OCI-LY3 (cell line): ENCODE results near the gene SLC66A2.

Experiments
- H2AFZ ChIP-seq: fragments of 200-600, 300-600 bp; shearing (Covaris generic); 2 replicates; pipeline ENCODE4 v1.6.0; 2014; ENCODE audit warnings: antibody characterized with exemption, low read depth, low read length
- H3K27ac ChIP-seq: fragments of 200-600, 300-600 bp; sonication (generic); 2 replicates; pipeline ENCODE4 v1.5.1; 2014; ENCODE audit warnings: mild to moderate bottlenecking, low read length, moderate library complexity, mixed read lengths
- H3K27me3 ChIP-seq: fragments of 200-600, 300-600 bp; sonication (generic); 2 replicates; pipeline ENCODE4 v1.6.1; 2014; ENCODE audit warnings: low read depth, low read length, mixed read lengths
- H3K36me3 ChIP-seq: fragments of 200-600, 300-600 bp; sonication (generic); replicated peaks from 2 replicates; pipeline ENCODE3; 2014; ENCODE audit warnings: low read depth, low read length, mixed read lengths
- H3K4me1 ChIP-seq: fragments of 300-600, 200-600 bp; sonication (generic); 2 replicates; pipeline ENCODE4 v1.6.1; 2014; ENCODE audit warnings: low read length, mixed read lengths
- H3K4me2 ChIP-seq: fragments of 200-600, 300-600 bp; sonication (generic); 2 replicates; pipeline ENCODE4 v1.6.1; 2014; ENCODE audit warnings: low read length, mixed read lengths
- H3K4me3 ChIP-seq: fragments of 300-600, 200-600 bp; sonication (generic); 2 replicates; pipeline ENCODE4 v1.5.1; 2014; ENCODE audit warnings: antibody characterized with exemption, mild to moderate bottlenecking, low read length, moderate library complexity
- H3K79me2 ChIP-seq: fragments of 300-600, 200-600 bp; shearing (Covaris generic); 2 replicates; pipeline ENCODE4 v1.6.1; 2014; ENCODE audit warnings: mild to moderate bottlenecking, low read length, mixed read lengths
- H3K9ac ChIP-seq: fragments of 300-600, 200-600 bp; shearing (Covaris generic); 2 replicates; pipeline ENCODE4 v1.6.0; 2014; ENCODE audit warnings: mild to moderate bottlenecking, low read length, moderate library complexity
- H3K9me3 ChIP-seq: fragments of 200-600, 300-600 bp; shearing (Covaris generic); 2 replicates; pipeline ENCODE4 v1.6.1; 2014; ENCODE audit warnings: low read length, mixed read lengths; ENCODE audit not compliant: insufficient read depth
- H4K20me1 ChIP-seq: fragments of 200-600, 300-600 bp; sonication (generic); 2 replicates; pipeline ENCODE4 v1.6.1; 2016; ENCODE audit warnings: low read length, mixed read lengths; ENCODE audit not compliant: insufficient read depth
- EZH2phosphoT487 ChIP-seq: fragments of 200-600 bp; shearing (Covaris generic); IDR thresholded peaks from 2 replicates; pipeline ENCODE4 v1.6.1; 2018; ENCODE audit warnings: antibody characterized with exemption, mixed run types, low read depth
- TF ChIP-seq, protein P1 (sequence below): fragments of 200-600, 300-600 bp; sonication (generic); IDR thresholded peaks from 2 replicates; pipeline ENCODE4 v1.5.1; 2014; ENCODE audit warnings: antibody characterized with exemption, low read length, low read depth

Gene SLC66A2

DNA sequence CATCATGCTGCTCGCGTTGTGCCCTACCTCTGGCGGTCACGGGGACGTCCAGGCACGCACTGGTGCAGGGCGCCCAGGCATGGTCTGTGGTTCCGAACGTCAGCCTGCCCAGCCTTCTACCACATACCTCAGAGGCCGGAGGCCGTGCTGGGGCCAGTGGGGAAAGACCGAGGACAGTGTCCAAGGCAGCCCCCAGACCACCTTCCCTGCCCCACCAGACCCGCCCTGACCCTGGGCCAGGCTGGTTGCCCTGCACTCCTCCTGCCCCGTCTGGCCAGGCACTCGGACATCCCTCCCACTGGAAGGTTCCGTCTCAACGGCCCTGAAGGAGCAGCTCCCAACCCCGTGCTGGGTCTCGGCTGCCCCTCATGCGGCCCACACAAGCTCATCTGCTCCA is 32.8 kb downstream of the SLC66A2 start:
- H3K4me2 ChIP-seq = no peak overlapping the region
- no peak overlapping the region for H3K27ac ChIP-seq
- peaks cover 54% of the 10 kb centered on the region for H3K36me3 ChIP-seq
- H3K4me1 ChIP-seq = no peaks in the 10 kb centered on the region
- H3K79me2 ChIP-seq = peaks cover 19% of the 10 kb centered on the region
- no peaks in the 10 kb centered on the region for H3K27me3 ChIP-seq
- no peak overlapping the region for H3K9ac ChIP-seq
- no peaks in the 10 kb centered on the region for H3K9me3 ChIP-seq
- H3K4me3 ChIP-seq = no peak overlapping the region
- TF ChIP-seq, protein P1, sequence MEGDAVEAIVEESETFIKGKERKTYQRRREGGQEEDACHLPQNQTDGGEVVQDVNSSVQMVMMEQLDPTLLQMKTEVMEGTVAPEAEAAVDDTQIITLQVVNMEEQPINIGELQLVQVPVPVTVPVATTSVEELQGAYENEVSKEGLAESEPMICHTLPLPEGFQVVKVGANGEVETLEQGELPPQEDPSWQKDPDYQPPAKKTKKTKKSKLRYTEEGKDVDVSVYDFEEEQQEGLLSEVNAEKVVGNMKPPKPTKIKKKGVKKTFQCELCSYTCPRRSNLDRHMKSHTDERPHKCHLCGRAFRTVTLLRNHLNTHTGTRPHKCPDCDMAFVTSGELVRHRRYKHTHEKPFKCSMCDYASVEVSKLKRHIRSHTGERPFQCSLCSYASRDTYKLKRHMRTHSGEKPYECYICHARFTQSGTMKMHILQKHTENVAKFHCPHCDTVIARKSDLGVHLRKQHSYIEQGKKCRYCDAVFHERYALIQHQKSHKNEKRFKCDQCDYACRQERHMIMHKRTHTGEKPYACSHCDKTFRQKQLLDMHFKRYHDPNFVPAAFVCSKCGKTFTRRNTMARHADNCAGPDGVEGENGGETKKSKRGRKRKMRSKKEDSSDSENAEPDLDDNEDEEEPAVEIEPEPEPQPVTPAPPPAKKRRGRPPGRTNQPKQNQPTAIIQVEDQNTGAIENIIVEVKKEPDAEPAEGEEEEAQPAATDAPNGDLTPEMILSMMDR = no peak
- TF ChIP-seq EZH2phosphoT487 = no peak
- no peak overlapping the region for H2AFZ ChIP-seq
- peaks cover 10% of the 10 kb centered on the region; the same call in 1 of the 2 replicates for H4K20me1 ChIP-seq

DNA sequence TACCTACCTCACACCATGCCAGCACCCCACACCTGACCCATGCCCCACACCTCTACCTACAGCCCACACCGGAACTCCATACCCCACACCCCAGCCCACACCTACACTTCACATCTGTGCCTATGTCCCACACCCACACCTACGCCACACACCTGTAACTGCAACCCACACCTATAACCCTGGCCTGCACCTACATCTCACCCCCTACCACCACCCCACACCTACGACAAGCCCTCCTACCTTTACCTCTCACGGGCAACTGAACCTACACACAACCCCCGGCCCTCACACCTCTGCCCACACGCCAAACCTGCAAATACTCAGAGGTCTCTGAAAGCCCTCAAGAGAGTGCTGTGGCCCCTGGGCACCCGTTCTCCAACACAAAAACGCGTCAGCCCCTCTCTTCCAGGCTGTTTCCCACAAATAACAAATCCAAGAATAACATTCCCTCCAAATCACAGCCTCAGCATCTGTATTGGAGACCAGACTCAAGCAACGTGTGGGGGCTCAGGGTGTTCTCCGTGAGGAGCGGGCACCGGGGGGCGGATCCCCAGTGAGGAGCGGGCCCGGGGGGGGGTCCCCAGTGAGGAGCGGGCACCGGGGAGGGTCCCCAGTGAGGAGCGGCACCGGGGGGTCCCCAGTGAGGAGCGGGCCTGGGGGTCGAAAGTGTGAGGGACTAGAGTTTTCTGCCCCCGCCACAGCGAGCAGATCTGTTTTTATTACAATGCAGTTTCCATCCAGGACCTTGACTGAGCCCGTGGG is 33.4 kb downstream of the SLC66A2 start:
- Histone ChIP-seq H3K9me3 (no peaks in the 10 kb centered on the region), H4K20me1 (peaks cover 15% of the 10 kb centered on the region; the same call in 1 of the 2 replicates)

DNA sequence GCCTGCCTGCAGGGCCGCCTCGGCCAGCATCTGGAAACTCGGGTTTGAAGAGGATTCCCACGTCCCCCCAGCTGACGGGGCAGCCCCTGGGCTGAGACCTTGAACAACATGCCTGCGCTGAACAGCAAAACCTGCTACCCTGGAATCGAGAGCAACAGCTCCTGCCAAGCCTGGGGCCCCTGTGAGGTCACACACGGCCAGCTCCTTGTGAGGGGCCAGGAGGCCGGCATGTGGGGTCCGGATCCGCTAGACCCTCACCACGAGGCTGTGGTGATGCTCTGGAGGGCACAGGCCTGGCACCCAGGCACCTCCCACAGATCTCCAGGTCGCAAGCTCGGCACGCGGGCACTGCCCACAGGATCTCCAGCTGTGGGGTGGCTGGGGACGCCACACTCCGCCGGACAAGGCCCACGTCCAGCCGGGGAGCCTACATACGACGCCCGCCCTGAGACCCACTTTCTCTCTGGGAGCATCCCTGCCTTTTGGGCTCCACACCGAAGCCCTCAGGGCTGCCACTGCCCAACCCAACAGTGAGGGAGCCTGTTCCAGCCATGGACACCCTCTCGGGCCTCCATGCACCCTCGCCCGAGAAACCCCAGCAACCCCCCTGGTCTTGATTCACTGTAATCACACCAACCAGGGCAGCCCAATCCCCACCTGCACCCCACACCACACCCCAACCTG is 34.1 kb downstream of the SLC66A2 start:
- no peak overlapping the region for H3K4me3 ChIP-seq
- no peak overlapping the region for H3K27ac ChIP-seq
- H3K4me1 ChIP-seq = no peaks in the 10 kb centered on the region
- H3K36me3 ChIP-seq = peaks cover 62% of the 10 kb centered on the region
- no peak overlapping the region for H2AFZ ChIP-seq
- TF ChIP-seq, protein P1 = no peak
- no peak for TF ChIP-seq EZH2phosphoT487
- no peaks in the 10 kb centered on the region for H3K9me3 ChIP-seq
- H3K79me2 ChIP-seq = peaks cover 19% of the 10 kb centered on the region
- H3K27me3 ChIP-seq = no peaks in the 10 kb centered on the region
- no peak overlapping the region for H3K9ac ChIP-seq
- peaks cover 18% of the 10 kb centered on the region; the same call in 1 of the 2 replicates for H4K20me1 ChIP-seq
- H3K4me2 ChIP-seq = no peak overlapping the region

More for the DNA sequence above, 33.4 kb downstream of the SLC66A2 start:
- Histone ChIP-seq H3K36me3 (peaks cover 56% of the 10 kb centered on the region), H3K9ac (no peak overlapping the region), H2AFZ (no peak overlapping the region), H3K27me3 (no peaks in the 10 kb centered on the region), H3K79me2 (peaks cover 19% of the 10 kb centered on the region), H3K4me3 (no peak overlapping the region), H3K4me2 (no peak overlapping the region), H3K27ac (no peak overlapping the region), H3K4me1 (no peaks in the 10 kb centered on the region)
- TF ChIP-seq, protein P1 = no peak
- TF ChIP-seq EZH2phosphoT487 = no peak

DNA sequence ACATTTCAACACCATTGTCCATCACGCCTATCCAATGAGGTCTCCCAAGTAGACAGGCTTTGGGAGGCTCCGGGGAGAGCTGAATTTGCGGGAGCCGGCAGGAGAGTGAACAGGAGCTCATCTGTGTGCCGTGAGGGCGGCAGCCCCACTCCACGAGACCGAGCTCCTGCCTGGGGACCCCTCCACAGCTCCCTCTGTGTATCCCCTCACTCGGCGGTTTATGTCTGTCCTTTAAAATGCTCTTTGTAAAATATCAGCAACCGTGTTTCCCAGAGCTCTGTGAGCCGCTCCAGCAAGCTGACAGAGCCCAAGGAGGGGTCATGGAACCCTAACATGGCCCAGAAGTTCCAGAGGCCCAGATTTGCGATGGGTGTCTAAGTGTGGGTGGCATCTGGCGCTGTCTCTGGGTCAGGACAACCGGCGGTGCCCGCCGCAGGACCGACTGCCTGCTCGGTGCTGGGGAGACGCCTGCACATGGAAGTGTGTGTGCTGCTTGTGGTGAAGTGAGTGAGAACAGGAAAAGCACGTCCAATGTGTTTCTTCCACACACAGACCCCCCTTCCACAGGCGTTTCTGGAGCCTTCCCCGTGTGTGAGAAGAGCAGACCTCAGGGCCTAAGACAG is 34.8 kb downstream of the SLC66A2 start:
- no peak overlapping the region for H3K4me2 ChIP-seq
- H4K20me1 ChIP-seq = peaks cover 17% of the 10 kb centered on the region; the same call in 1 of the 2 replicates
- no peak overlapping the region for H2AFZ ChIP-seq
- no peak overlapping the region for H3K27ac ChIP-seq
- TF ChIP-seq, protein P1 = no peak
- TF ChIP-seq EZH2phosphoT487 = no peak
- H3K36me3 ChIP-seq = peaks cover 64% of the 10 kb centered on the region
- H3K4me1 ChIP-seq = no peaks in the 10 kb centered on the region
- H3K9me3 ChIP-seq = no peaks in the 10 kb centered on the region
- no peak overlapping the region for H3K9ac ChIP-seq
- no peak overlapping the region for H3K4me3 ChIP-seq
- no peaks in the 10 kb centered on the region for H3K27me3 ChIP-seq
- peaks cover 19% of the 10 kb centered on the region for H3K79me2 ChIP-seq
